GM23338 (cell line): ENCODE results near the gene SLITRK6. TPM values are rescaled to one million over a fixed set of nuclear protein-coding genes. Genes with fewer than 3 reads are reported as not detected.

ENCODE experiments used
- ATAC-seq: fragments of 200-7000 bp; cut with Tn5 transposase; 3 replicates; pipeline ENCODE4 v1.9.1; 2020
- DNase-seq: peaks from one replicate; pipeline ENCODE4 v3.0.0-alpha.2; 2015; ENCODE audit warnings: low spot score
- H2AFZ ChIP-seq: fragments of 200-600 bp; sonication (generic); 2 replicates; pipeline ENCODE4 v1.8.0; 2016; ENCODE audit warnings: antibody characterized with exemption, mild to moderate bottlenecking, moderate library complexity
- H3F3A ChIP-seq: fragments of 200-600 bp; sonication (generic); replicated peaks from 2 replicates; pipeline ENCODE4 v1.8.0; 2017; ENCODE audit warnings: antibody characterized with exemption, mixed run types, low read depth
- H3K27ac ChIP-seq: fragments of 200-600 bp; sonication (generic); 2 replicates; pipeline ENCODE4 v1.6.1; 2016; ENCODE audit warnings: low read depth
- H3K27me3 ChIP-seq: fragments of 200-600 bp; sonication (generic); 2 replicates; pipeline ENCODE4 v1.8.0; 2016; ENCODE audit warnings: mild to moderate bottlenecking, mixed run types, moderate library complexity; ENCODE audit not compliant: insufficient read depth
- H3K36me3 ChIP-seq: fragments of 200-600 bp; sonication (generic); 2 replicates; pipeline ENCODE4 v1.8.0; 2016; ENCODE audit warnings: mild to moderate bottlenecking; ENCODE audit not compliant: insufficient read depth
- H3K4me1 ChIP-seq: fragments of 200-600 bp; sonication (generic); 2 replicates; pipeline ENCODE4 v1.8.0; 2016; ENCODE audit warnings: mild to moderate bottlenecking, moderate library complexity; ENCODE audit not compliant: insufficient read depth
- H3K4me2 ChIP-seq: fragments of 200-600 bp; sonication (generic); 2 replicates; pipeline ENCODE4 v1.7.1; 2017; ENCODE audit warnings: mixed run types
- H3K4me3 ChIP-seq: fragments of 200-600 bp; sonication (generic); 2 replicates; pipeline ENCODE4 v1.6.1; 2016; ENCODE audit warnings: mixed run types
- H3K79me2 ChIP-seq: fragments of 200-600 bp; sonication (generic); replicated peaks from 2 replicates; pipeline ENCODE4 v1.8.0; 2017; ENCODE audit warnings: mild to moderate bottlenecking; ENCODE audit not compliant: insufficient read depth
- H3K9me2 ChIP-seq: fragments of 200-600 bp; sonication (generic); 2 replicates; pipeline ENCODE4 v1.8.0; 2017; ENCODE audit not compliant: insufficient read depth
- H4K20me1 ChIP-seq: fragments of 200-600 bp; sonication (generic); replicated peaks from 2 replicates; pipeline ENCODE4 v1.8.0; 2017; ENCODE audit warnings: mild to moderate bottlenecking; ENCODE audit not compliant: insufficient read depth
- H3K27ac Mint-ChIP-seq: 2 replicates; pipeline ENCODE4 v1.8.0; 2020; ENCODE audit warnings: inconsistent platforms, mild to moderate bottlenecking, moderate library complexity, mixed read lengths
- H3K27me3 Mint-ChIP-seq: 3 replicates; pipeline ENCODE4 v1.8.0; 2022; ENCODE audit warnings: low read depth, mild to moderate bottlenecking, moderate library complexity, mixed read lengths, inconsistent platforms; ENCODE audit not compliant: insufficient read depth, poor library complexity
- H3K36me3 Mint-ChIP-seq: 3 replicates; pipeline ENCODE4 v1.8.0; 2021; ENCODE audit warnings: low read depth, mild to moderate bottlenecking, inconsistent platforms, moderate library complexity, mixed read lengths
- H3K4me1 Mint-ChIP-seq: 3 replicates; pipeline ENCODE4 v1.8.0; 2020; ENCODE audit warnings: mild to moderate bottlenecking, inconsistent platforms, mixed read lengths
- H3K4me3 Mint-ChIP-seq: 3 replicates; pipeline ENCODE4 v1.8.0; 2021; ENCODE audit warnings: moderate library complexity, mild to moderate bottlenecking, inconsistent platforms, mixed read lengths
- H3K9me3 Mint-ChIP-seq: 3 replicates; pipeline ENCODE4 v1.8.0; 2020; ENCODE audit warnings: moderate library complexity, mild to moderate bottlenecking, inconsistent platforms, mixed read lengths
- ETS1 ChIP-seq: IDR thresholded peaks from 2 replicates; pipeline ENCODE4 v1.6.1; 2016; ENCODE audit warnings: antibody characterized with exemption
- EZH2 ChIP-seq: fragments of 200-600 bp; sonication (generic); IDR thresholded peaks from one replicate; pipeline ENCODE4 v1.8.0; 2017; ENCODE audit warnings: antibody characterized with exemption, mild to moderate bottlenecking, low read depth; ENCODE audit not compliant: unreplicated experiment
- EZH2phosphoT487 ChIP-seq: fragments of 200-600 bp; sonication (generic); IDR thresholded peaks from one replicate; pipeline ENCODE4 v1.8.1; 2018; ENCODE audit warnings: antibody characterized with exemption; ENCODE audit not compliant: unreplicated experiment
- JUNB ChIP-seq: IDR thresholded peaks from one replicate; pipeline ENCODE4 v1.6.1; 2016; ENCODE audit warnings: antibody characterized with exemption; ENCODE audit not compliant: unreplicated experiment
- NANOG ChIP-seq: IDR thresholded peaks from 2 replicates; pipeline ENCODE4 v1.6.1; 2016; ENCODE audit warnings: antibody characterized with exemption, borderline replicate concordance
- POLR2AphosphoS5 ChIP-seq: IDR thresholded peaks from 2 replicates; pipeline ENCODE4 v1.6.1; 2016; ENCODE audit warnings: antibody characterized with exemption, low read depth
- REST ChIP-seq: IDR thresholded peaks from one replicate; pipeline ENCODE4 v1.6.1; 2018; ENCODE audit warnings: antibody characterized with exemption; ENCODE audit not compliant: unreplicated experiment
- STAT1 ChIP-seq: IDR thresholded peaks from one replicate; pipeline ENCODE4 v1.6.1; 2016; ENCODE audit warnings: antibody characterized with exemption; ENCODE audit not compliant: unreplicated experiment
- ZNF114 ChIP-seq: fragments of 250-450 bp; sonication (Bioruptor Pico); IDR thresholded peaks from 2 replicates; pipeline ENCODE4 v1.5.0; 2020; ENCODE audit warnings: mild to moderate bottlenecking, moderate library complexity
- ZNF331 ChIP-seq: fragments of 250-450 bp; sonication (Bioruptor Pico); IDR thresholded peaks from 2 replicates; pipeline ENCODE4 v1.5.0; 2020; ENCODE audit warnings: low read depth, mild to moderate bottlenecking, moderate library complexity
- polyA plus RNA-seq: library from polyadenylated mRNA; unstranded; fragments of >200 nt; fragmentation: Nextera tagmentation; extraction: Ambion mirVana; gene quantifications from 2 replicates; pipeline ENCODE4 v1.2.1, GENCODE V29; 2016
- total RNA-seq: library from RNA; depleted of rRNA; stranded (reverse); fragments of >200 nt; shearing (Covaris generic); gene quantifications from 2 replicates; pipeline ENCODE4 v1.2.3, GENCODE V29; 2014
- TF ChIP-seq, protein P1 (sequence below): fragments of 250-450 bp; sonication (Bioruptor Pico); IDR thresholded peaks from 2 replicates; pipeline ENCODE4 v1.5.0; 2020; ENCODE audit warnings: mild to moderate bottlenecking, moderate library complexity

SLITRK6 gene
- total and polyA plus RNA-seq, 2 experiments from 2014 or later: 0.45 to 1.0 TPM

DNA sequence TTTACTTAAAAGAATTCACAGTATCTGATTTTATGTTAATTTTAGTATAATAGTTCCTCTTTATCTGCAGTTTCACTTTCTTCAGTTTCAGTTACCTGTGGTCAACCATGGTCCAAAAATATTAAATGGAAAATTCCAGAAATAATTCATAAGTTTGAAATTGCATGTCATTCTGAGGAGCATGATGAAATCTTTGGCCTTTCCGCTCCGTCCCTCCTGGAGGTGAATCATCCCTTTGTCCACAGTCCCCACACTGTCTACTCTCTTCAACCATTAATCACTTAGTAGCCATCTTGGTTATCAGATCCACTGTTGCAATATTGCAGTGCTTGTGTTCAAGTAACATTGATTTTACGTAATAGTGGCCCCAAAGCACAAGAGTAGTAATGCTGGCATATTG lies 26.9 kb downstream of the SLITRK6 start (continued):
- TF ChIP-seq ETS1 (no peak), ZNF331 (no peak), EZH2phosphoT487 (no peak), POLR2AphosphoS5 (no peak), EZH2 (no peak), REST (no peak), ZNF114 (CRISPR knock-in tag) (no peak)

DNA sequence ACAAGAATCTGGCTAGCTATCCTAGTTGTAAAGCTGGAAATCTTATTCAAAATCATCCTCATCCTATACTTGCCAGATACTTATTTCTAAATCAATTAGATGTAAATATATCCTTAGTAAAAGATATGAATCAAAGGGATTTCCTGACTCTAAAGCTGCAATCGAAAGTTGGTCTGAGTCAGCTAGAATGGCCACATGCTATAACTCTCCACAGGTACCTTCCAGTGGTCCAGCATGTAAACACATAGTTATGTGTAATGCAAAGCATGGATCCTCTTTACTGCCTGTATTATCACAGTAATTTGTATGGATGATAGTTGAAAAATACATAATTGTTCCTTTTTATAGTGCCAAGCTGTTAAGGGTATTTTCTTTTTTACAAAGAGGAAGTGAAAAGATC lies 27.4 kb downstream of the SLITRK6 start:
- H3K27ac Mint-ChIP-seq: no peak overlapping the region
- no peaks in the 10 kb centered on the region for H3K9me2 ChIP-seq
- no peaks in the 10 kb centered on the region for H3F3A ChIP-seq
- no peak overlapping the region for H2AFZ ChIP-seq
- DNase-seq: no peak
- no peak overlapping the region for H3K4me3 Mint-ChIP-seq
- no peak overlapping the region for H3K4me3 ChIP-seq
- H3K27me3 Mint-ChIP-seq: no peaks in the 10 kb centered on the region
- no peaks in the 10 kb centered on the region for H4K20me1 ChIP-seq
- H3K4me2 ChIP-seq: no peak overlapping the region
- no peaks in the 10 kb centered on the region for H3K36me3 ChIP-seq
- H3K27ac ChIP-seq: no peak overlapping the region
- H3K27me3 ChIP-seq: no peaks in the 10 kb centered on the region
- ATAC-seq: no peak
- H3K4me1 Mint-ChIP-seq: peaks cover 9% of the 10 kb centered on the region; the same call in 2 of the 3 replicates
- H3K36me3 Mint-ChIP-seq: peaks cover 15% of the 10 kb centered on the region; the same call in 2 of the 3 replicates
- no peaks in the 10 kb centered on the region for H3K79me2 ChIP-seq
- H3K4me1 ChIP-seq: 0 out of 2 replicates have a peak, but pooled peaks cover 6% of the 10 kb centered on the region
- H3K9me3 Mint-ChIP-seq: peaks cover 6% of the 10 kb centered on the region; the same call in 1 of the 3 replicates
- no peak for TF ChIP-seq JUNB
- TF ChIP-seq, protein P1, sequence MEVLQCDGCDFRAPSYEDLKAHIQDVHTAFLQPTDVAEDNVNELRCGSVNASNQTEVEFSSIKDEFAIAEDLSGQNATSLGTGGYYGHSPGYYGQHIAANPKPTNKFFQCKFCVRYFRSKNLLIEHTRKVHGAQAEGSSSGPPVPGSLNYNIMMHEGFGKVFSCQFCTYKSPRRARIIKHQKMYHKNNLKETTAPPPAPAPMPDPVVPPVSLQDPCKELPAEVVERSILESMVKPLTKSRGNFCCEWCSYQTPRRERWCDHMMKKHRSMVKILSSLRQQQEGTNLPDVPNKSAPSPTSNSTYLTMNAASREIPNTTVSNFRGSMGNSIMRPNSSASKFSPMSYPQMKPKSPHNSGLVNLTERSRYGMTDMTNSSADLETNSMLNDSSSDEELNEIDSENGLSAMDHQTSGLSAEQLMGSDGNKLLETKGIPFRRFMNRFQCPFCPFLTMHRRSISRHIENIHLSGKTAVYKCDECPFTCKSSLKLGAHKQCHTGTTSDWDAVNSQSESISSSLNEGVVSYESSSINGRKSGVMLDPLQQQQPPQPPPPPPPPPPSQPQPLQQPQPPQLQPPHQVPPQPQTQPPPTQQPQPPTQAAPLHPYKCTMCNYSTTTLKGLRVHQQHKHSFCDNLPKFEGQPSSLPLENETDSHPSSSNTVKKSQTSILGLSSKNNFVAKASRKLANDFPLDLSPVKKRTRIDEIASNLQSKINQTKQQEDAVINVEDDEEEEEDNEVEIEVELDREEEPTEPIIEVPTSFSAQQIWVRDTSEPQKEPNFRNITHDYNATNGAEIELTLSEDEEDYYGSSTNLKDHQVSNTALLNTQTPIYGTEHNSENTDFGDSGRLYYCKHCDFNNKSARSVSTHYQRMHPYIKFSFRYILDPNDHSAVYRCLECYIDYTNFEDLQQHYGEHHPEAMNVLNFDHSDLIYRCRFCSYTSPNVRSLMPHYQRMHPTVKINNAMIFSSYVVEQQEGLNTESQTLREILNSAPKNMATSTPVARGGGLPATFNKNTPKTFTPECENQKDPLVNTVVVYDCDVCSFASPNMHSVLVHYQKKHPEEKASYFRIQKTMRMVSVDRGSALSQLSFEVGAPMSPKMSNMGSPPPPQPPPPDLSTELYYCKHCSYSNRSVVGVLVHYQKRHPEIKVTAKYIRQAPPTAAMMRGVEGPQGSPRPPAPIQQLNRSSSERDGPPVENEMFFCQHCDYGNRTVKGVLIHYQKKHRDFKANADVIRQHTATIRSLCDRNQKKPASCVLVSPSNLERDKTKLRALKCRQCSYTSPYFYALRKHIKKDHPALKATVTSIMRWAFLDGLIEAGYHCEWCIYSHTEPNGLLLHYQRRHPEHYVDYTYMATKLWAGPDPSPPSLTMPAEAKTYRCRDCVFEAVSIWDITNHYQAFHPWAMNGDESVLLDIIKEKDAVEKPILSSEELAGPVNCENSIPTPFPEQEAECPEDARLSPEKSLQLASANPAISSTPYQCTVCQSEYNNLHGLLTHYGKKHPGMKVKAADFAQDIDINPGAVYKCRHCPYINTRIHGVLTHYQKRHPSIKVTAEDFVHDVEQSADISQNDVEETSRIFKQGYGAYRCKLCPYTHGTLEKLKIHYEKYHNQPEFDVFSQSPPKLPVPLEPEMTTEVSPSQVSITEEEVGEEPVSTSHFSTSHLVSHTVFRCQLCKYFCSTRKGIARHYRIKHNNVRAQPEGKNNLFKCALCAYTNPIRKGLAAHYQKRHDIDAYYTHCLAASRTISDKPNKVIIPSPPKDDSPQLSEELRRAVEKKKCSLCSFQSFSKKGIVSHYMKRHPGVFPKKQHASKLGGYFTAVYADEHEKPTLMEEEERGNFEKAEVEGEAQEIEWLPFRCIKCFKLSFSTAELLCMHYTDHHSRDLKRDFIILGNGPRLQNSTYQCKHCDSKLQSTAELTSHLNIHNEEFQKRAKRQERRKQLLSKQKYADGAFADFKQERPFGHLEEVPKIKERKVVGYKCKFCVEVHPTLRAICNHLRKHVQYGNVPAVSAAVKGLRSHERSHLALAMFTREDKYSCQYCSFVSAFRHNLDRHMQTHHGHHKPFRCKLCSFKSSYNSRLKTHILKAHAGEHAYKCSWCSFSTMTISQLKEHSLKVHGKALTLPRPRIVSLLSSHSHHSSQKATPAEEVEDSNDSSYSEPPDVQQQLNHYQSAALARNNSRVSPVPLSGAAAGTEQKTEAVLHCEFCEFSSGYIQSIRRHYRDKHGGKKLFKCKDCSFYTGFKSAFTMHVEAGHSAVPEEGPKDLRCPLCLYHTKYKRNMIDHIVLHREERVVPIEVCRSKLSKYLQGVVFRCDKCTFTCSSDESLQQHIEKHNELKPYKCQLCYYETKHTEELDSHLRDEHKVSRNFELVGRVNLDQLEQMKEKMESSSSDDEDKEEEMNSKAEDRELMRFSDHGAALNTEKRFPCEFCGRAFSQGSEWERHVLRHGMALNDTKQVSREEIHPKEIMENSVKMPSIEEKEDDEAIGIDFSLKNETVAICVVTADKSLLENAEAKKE (CRISPR knock-in tag): no peak
- no peak for TF ChIP-seq ZNF114 (CRISPR knock-in tag)
- no peak for TF ChIP-seq STAT1
- no peak for TF ChIP-seq REST
- no peak for TF ChIP-seq NANOG
